NCI-H1417 treated with DMSO at 0.1 percent for 48 hours (cell line): Measurements from ENCODE around the gene INMT.

Experiments
- DNase-seq: peaks from one replicate; lab custom pipeline; 2025; lab: John Stamatoyannopoulos, UW

INMT gene

GRCh38 chr7:30787486-30787885 lies 35.6 kb downstream of the INMT start:
- no peak for DNase-seq

- DNase-seq, result no peak
These were observed 36.9 kb downstream of the INMT start for GRCh38 chr7:30788640-30789333.

- no peak for DNase-seq
These were observed 37.4 kb downstream of the INMT start for GRCh38 chr7:30789334-30789711.

- DNase-seq, result no peak
These were observed 38.4 kb downstream of the INMT start for GRCh38 chr7:30790356-30790755.

GRCh38 chr7:30791114-30791513 lies 39.2 kb downstream of the INMT start:
- no peak for DNase-seq

GRCh38 chr7:30795161-30795948 lies 43.4 kb downstream of the INMT start:
- no peak for DNase-seq

- DNase-seq, result no peak
These were observed 44.4 kb downstream of the INMT start for GRCh38 chr7:30796105-30796869.

- DNase-seq, result no peak
These were observed 45.5 kb downstream of the INMT start for GRCh38 chr7:30797176-30798040.

GRCh38 chr7:30799206-30799975 lies 47.5 kb downstream of the INMT start:
- no peak for DNase-seq

GRCh38 chr7:30799976-30800661 lies 48.2 kb downstream of the INMT start:
- DNase-seq, result no peak

GRCh38 chr7:30800785-30801252 lies 48.9 kb downstream of the INMT start:
- no peak for DNase-seq

GRCh38 chr7:30802812-30803211 lies 50.9 kb downstream of the INMT start:
- no peak for DNase-seq

- DNase-seq, result no peak
These were observed 52.2 kb downstream of the INMT start for GRCh38 chr7:30804078-30804661.

GRCh38 chr7:30805081-30805691 lies 53.3 kb downstream of the INMT start:
- no peak for DNase-seq

- DNase-seq, result no peak
These were observed 54.0 kb downstream of the INMT start for GRCh38 chr7:30805931-30806330.
